C4-2B (cell line): ENCODE results near the gene NDUFA3.
"Not testable (repeated sequence)": the region's sequence is repeated elsewhere in the genome, so short reads cannot be mapped to it uniquely, and the experiment has no call there.

ENCODE experiments used
- H3K27ac ChIP-seq: fragments of 450-650 bp; 2 replicates; pipeline ENCODE4 v1.5.1; 2017
- CTCF ChIP-seq: fragments of 450-650 bp; conservative IDR thresholded peaks from 2 replicates; pipeline ENCODE4 v1.5.1; 2017; ENCODE audit warnings: mild to moderate bottlenecking
- ZFX ChIP-seq: fragments of 450-650 bp; IDR thresholded peaks from 2 replicates; pipeline ENCODE4 v1.6.1; 2017

The NDUFA3 gene

GRCh38 chr19:54081032-54081431 lies 21.6 kb upstream of the NDUFA3 start, which contains the start of gene TARM1:
Gene TARM1, minus strand, starts transcription at chr19:54081365. Its CDS starts 25 bp downstream, at chr19:54081340.
- H3K27ac ChIP-seq: no peak within 1 kb of the TSS
- TF ChIP-seq ZFX (no peak), CTCF (no peak)

- no peak for TF ChIP-seq ZFX
- no peak for TF ChIP-seq CTCF
These were observed 18.2 kb upstream of the NDUFA3 start for GRCh38 chr19:54084410-54084809.

GRCh38 chr19:54094426-54095000 lies 8.1 kb upstream of the NDUFA3 start:
- no peak overlapping the region for H3K27ac ChIP-seq
- TF ChIP-seq ZFX (no peak), CTCF (no peak)

More at GRCh38 chr19:54084410-54084809, 18.2 kb upstream of the NDUFA3 start:
- H3K27ac ChIP-seq: no peak overlapping the region

- no peak overlapping the region for H3K27ac ChIP-seq
- TF ChIP-seq ZFX (no peak), CTCF (no peak)
These were observed 7.4 kb upstream of the NDUFA3 start for GRCh38 chr19:54095136-54095858.

GRCh38 chr19:54095859-54096616 lies 6.6 kb upstream of the NDUFA3 start:
- not testable (repeated sequence) for H3K27ac ChIP-seq

- H3K27ac ChIP-seq: no peak overlapping the region
- TF ChIP-seq CTCF (no peak), ZFX (no peak)
These were observed 6.0 kb upstream of the NDUFA3 start for GRCh38 chr19:54096617-54097106.

GRCh38 chr19:54099190-54099902 lies 3.3 kb upstream of the NDUFA3 start:
- no peak overlapping the region for H3K27ac ChIP-seq
- TF ChIP-seq ZFX: no peak
- no peak for TF ChIP-seq CTCF

GRCh38 chr19:54099903-54100255 lies 2.8 kb upstream of the NDUFA3 start:
- not testable (repeated sequence) for H3K27ac ChIP-seq
